Trophoblast cell (in vitro differentiated cells and primary cell): ENCODE measurements around the gene NOTCH2NLA.
"Not testable (repeated sequence)": the region's sequence is repeated elsewhere in the genome, so short reads cannot be mapped to it uniquely, and the experiment has no call there.

Source experiments
- DNase-seq, 2 donors: peaks; one replicate each; pipeline ENCODE4 v3.0.0-alpha.2; 2016
- H2AFZ ChIP-seq: 2 replicates; pipeline ENCODE4 v1.6.1; 2013; ENCODE audit warnings: low read length, moderate library complexity, mild to moderate bottlenecking; ENCODE audit not compliant: insufficient read depth, poor library complexity
- H2AK5ac ChIP-seq: 2 replicates; pipeline ENCODE4 v1.6.1; 2013; ENCODE audit warnings: mild to moderate bottlenecking, low read length
- H2BK120ac ChIP-seq: 2 replicates; pipeline ENCODE4 v1.6.1; 2013; ENCODE audit warnings: low read length, mild to moderate bottlenecking, moderate library complexity; ENCODE audit not compliant: insufficient read depth, poor library complexity
- H2BK12ac ChIP-seq: 2 replicates; pipeline ENCODE4 v1.6.1; 2013; ENCODE audit warnings: mild to moderate bottlenecking, low read length, moderate library complexity
- H2BK5ac ChIP-seq: 2 replicates; pipeline ENCODE4 v1.6.1; 2013; ENCODE audit warnings: low read length, low read depth, moderate library complexity, mild to moderate bottlenecking; ENCODE audit not compliant: poor library complexity
- H3K14ac ChIP-seq: 2 replicates; pipeline ENCODE4 v1.6.1; 2013; ENCODE audit warnings: mild to moderate bottlenecking, low read length
- H3K18ac ChIP-seq: 2 replicates; pipeline ENCODE4 v1.6.1; 2013; ENCODE audit warnings: mild to moderate bottlenecking, low read length
- H3K23ac ChIP-seq: 2 replicates; pipeline ENCODE4 v1.6.1; 2013; ENCODE audit warnings: low read length
- H3K27ac ChIP-seq: 2 replicates; pipeline ENCODE4 v1.5.1; 2013; ENCODE audit warnings: low read depth, mild to moderate bottlenecking, inconsistent platforms, low read length, moderate library complexity
- H3K27me3 ChIP-seq: 2 replicates; pipeline ENCODE4 v1.6.1; 2013; ENCODE audit warnings: inconsistent platforms, mild to moderate bottlenecking, low read length, moderate library complexity; ENCODE audit not compliant: insufficient read depth
- H3K36me3 ChIP-seq, 2 experiments: 1 replicate in 1 of 2; 2 replicates in 1 of 2; pipeline ENCODE4 v1.6.1; 2013; ENCODE audit warnings: low read length in 2 of 2, mild to moderate bottlenecking in 2 of 2, moderate library complexity in 1 of 2; ENCODE audit not compliant: insufficient read depth in 2 of 2, control insufficient read depth in 1 of 2
- H3K4ac ChIP-seq: 2 replicates; pipeline ENCODE4 v1.6.1; 2013; ENCODE audit warnings: low read depth, mild to moderate bottlenecking, low read length, moderate library complexity
- H3K4me1 ChIP-seq, 2 experiments: 1 replicate in 1 of 2; 2 replicates in 1 of 2; pipeline ENCODE4 v1.6.1; 2013; ENCODE audit warnings: low read length in 2 of 2, mild to moderate bottlenecking in 2 of 2, moderate library complexity in 1 of 2; ENCODE audit not compliant: insufficient read depth in 2 of 2, control insufficient read depth in 1 of 2
- H3K4me2 ChIP-seq: 2 replicates; pipeline ENCODE4 v1.6.1; 2013; ENCODE audit warnings: inconsistent platforms, mild to moderate bottlenecking, low read length, moderate library complexity
- H3K4me3 ChIP-seq: 2 replicates; pipeline ENCODE4 v1.5.1; 2013; ENCODE audit warnings: mild to moderate bottlenecking, low read depth, low read length, inconsistent platforms
- H3K79me1 ChIP-seq: one replicate; pipeline ENCODE4 v1.6.1; 2013; ENCODE audit warnings: low read length
- H3K79me2 ChIP-seq: 2 replicates; pipeline ENCODE4 v1.6.1; 2013; ENCODE audit warnings: low read length, mild to moderate bottlenecking; ENCODE audit not compliant: control insufficient read depth, insufficient read depth, poor library complexity
- H3K9ac ChIP-seq: 2 replicates; pipeline ENCODE4 v1.6.1; 2013; ENCODE audit warnings: mild to moderate bottlenecking, low read length
- H3K9me3 ChIP-seq: 2 replicates; pipeline ENCODE4 v1.6.1; 2013; ENCODE audit warnings: low read depth, mild to moderate bottlenecking, control low read depth, inconsistent platforms, low read length; ENCODE audit not compliant: insufficient read depth
- H4K12ac ChIP-seq: 2 replicates; pipeline ENCODE4 v1.6.1; 2013; ENCODE audit warnings: low read depth, mild to moderate bottlenecking, low read length, moderate library complexity
- H4K8ac ChIP-seq: 2 replicates; pipeline ENCODE4 v1.6.1; 2013; ENCODE audit warnings: low read depth, mild to moderate bottlenecking, low read length, moderate library complexity
- H4K91ac ChIP-seq: one replicate; pipeline ENCODE4 v1.6.1; 2013; ENCODE audit warnings: low read depth, mild to moderate bottlenecking, low read length, moderate library complexity
- WGBS: extraction: QIAGEN DNeasy Blood & Tissue Kit; methylation state at CpG from one replicate; pipeline ENCODE4 v1.1.7; 2013; ENCODE audit warnings: missing lambda C conversion rate; ENCODE audit not compliant: insufficient read length, insufficient coverage; ENCODE audit errors: extremely low coverage; 5-methylcytosine and 5-hydroxymethylcytosine counted together

The NOTCH2NLA gene

GRCh38 chr1:146254569-146255197 lies 25.9 kb upstream of the NOTCH2NLA start:
- H3K23ac ChIP-seq, H3K4me1 ChIP-seq, H2BK5ac ChIP-seq, H3K9me3 ChIP-seq, H4K12ac ChIP-seq, H3K18ac ChIP-seq, H3K79me1 ChIP-seq, H3K79me2 ChIP-seq, H3K27me3 ChIP-seq, H3K9ac ChIP-seq, H3K27ac ChIP-seq, H3K4ac ChIP-seq, H2BK120ac ChIP-seq, H3K4me3 ChIP-seq, H3K4me2 ChIP-seq, H3K14ac ChIP-seq, H4K8ac ChIP-seq, H2AFZ ChIP-seq, H4K91ac ChIP-seq, H2BK12ac ChIP-seq, H2AK5ac ChIP-seq, DNase-seq, H3K36me3 ChIP-seq: not testable (repeated sequence)
- no CpG with 5 or more reads among the region's 4 CpGs for WGBS

- H2AK5ac ChIP-seq, H2BK5ac ChIP-seq, H2AFZ ChIP-seq, H3K4me2 ChIP-seq, H3K79me1 ChIP-seq, H3K9ac ChIP-seq, H2BK120ac ChIP-seq, H3K4me3 ChIP-seq, H3K4me1 ChIP-seq, DNase-seq, H2BK12ac ChIP-seq, H3K18ac ChIP-seq, H3K36me3 ChIP-seq, H3K4ac ChIP-seq, H3K14ac ChIP-seq, H4K8ac ChIP-seq, H4K12ac ChIP-seq, H4K91ac ChIP-seq, H3K27ac ChIP-seq, H3K79me2 ChIP-seq, H3K27me3 ChIP-seq, H3K23ac ChIP-seq, H3K9me3 ChIP-seq: not testable (repeated sequence)
- no CpG with 5 or more reads among the region's 4 CpGs for WGBS
These were observed 24.5 kb upstream of the NOTCH2NLA start for GRCh38 chr1:146253249-146253855.

- not testable (repeated sequence) for H3K27me3 ChIP-seq, H4K8ac ChIP-seq, H2BK5ac ChIP-seq, H2AK5ac ChIP-seq, H3K79me1 ChIP-seq, H3K18ac ChIP-seq, H4K12ac ChIP-seq, H3K4me3 ChIP-seq, H3K9ac ChIP-seq, DNase-seq, H3K4me1 ChIP-seq, H3K4ac ChIP-seq, H4K91ac ChIP-seq, H3K4me2 ChIP-seq, H2BK12ac ChIP-seq, H3K23ac ChIP-seq, H3K36me3 ChIP-seq, H3K27ac ChIP-seq, H3K9me3 ChIP-seq, H2BK120ac ChIP-seq, H2AFZ ChIP-seq, H3K14ac ChIP-seq, H3K79me2 ChIP-seq
- WGBS = no CpG with 5 or more reads among the region's 1 CpG
These were observed 22.7 kb upstream of the NOTCH2NLA start for GRCh38 chr1:146251523-146251922.

GRCh38 chr1:146248643-146249042 lies 19.8 kb upstream of the NOTCH2NLA start:
- H3K27ac ChIP-seq, H3K23ac ChIP-seq, H2BK120ac ChIP-seq, H4K8ac ChIP-seq, H2AFZ ChIP-seq, DNase-seq, H3K9me3 ChIP-seq, H3K27me3 ChIP-seq, H3K79me1 ChIP-seq, H3K14ac ChIP-seq, H3K4me1 ChIP-seq, H3K9ac ChIP-seq, H3K4me3 ChIP-seq, H3K4ac ChIP-seq, H4K12ac ChIP-seq, H3K4me2 ChIP-seq, H3K79me2 ChIP-seq, H3K18ac ChIP-seq, H2BK5ac ChIP-seq, H2BK12ac ChIP-seq, H3K36me3 ChIP-seq, H2AK5ac ChIP-seq, H4K91ac ChIP-seq: not testable (repeated sequence)
- WGBS = no CpG with 5 or more reads among the region's 4 CpGs
